Peyer's patch (tissue), 4 donors: Measurements from ENCODE around the gene WASHC2A.
"Not testable (repeated sequence)": the region's sequence is repeated elsewhere in the genome, so short reads cannot be mapped to it uniquely, and the experiment has no call there.

ENCODE experiments used
- CTCF ChIP-seq, 6 experiments: fragments of 450-650 bp in 4 of 6; fragments of 200-600 bp in 2 of 6; sonication (generic) in 1 of 6; IDR thresholded peaks; one replicate each; pipeline ENCODE4 v1.5.1; 2017 to 2019; ENCODE audit warnings: antibody characterized with exemption in 6 of 6, mild to moderate bottlenecking in 3 of 6, moderate library complexity in 1 of 6
- POLR2A ChIP-seq, 2 donors: fragments of 450-650 bp; IDR thresholded peaks; one replicate each; pipeline ENCODE4 v1.5.1; 2017; ENCODE audit warnings: antibody characterized with exemption in 2 of 2, mild to moderate bottlenecking in 2 of 2, moderate library complexity in 2 of 2

DNA sequence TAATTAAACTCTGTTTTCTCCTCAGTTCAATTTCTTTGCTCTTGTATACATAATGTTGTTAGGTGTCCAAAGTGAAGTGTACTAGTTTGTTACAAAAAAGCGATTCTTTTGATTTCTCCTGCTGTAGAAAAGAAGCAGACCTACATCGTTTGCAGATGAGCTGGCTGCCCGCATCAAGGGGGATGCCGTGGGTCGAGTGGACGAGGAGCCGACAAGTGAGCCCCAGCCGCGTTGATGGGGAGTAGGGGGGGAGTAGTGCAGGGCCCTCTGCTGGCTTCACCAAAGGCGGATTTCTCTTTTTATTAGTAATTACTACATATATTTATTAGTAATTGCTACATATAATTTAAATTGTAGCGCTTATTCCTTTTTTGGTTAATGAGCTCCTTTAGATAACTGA, 23.6 kb downstream of the WASHC2A start:
- not testable (repeated sequence) for TF ChIP-seq POLR2A, CTCF (IDR thresholded peaks at IDR 0.05)
